Measurements from ENCODE around the gene DNAJA3. TPM values are rescaled to one million over a fixed set of nuclear protein-coding genes. Genes with fewer than 3 reads are reported as not detected.

The DNAJA3 gene
- total RNA-seq, 1 experiment from 2014 or later = 56.2 TPM

DNA sequence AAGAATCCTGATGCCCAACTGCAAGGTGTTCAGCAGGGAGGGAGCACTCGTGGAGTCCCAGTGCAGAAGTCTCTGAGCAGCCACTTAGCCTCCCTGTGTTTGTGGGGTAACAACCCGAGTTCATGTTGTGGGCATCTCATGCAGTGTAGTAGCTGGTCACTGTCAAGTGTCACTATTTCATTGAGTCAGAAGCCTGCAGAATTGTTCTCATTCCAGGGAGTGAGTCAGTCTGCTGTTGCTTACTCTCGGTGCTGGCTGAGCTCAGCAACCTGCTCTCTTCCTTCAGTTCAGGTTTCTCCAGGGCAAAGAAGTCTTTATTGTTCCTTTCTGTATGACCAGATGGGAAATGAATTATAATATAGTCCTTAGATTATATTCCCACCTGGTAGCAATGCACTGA lies 74.6 kb downstream of the DNAJA3 start:
- Mint-ChIP-seq H3K9me3 (no peaks in the 10 kb centered on the region), H3K27ac (no peak overlapping the region; a peak in 1 of 7 replicates), H3K4me1 (peaks cover 19 to 35% of the 10 kb centered on the region in 2 experiments), H3K4me3 (no peak overlapping the region), H3K36me3 (ENCODE audit: insufficient read depth in 1 of 3, low read depth in 3 of 3) (peaks cover 0 to 3% (median 0%) of the 10 kb centered on the region in 3 experiments; a peak in 2 of 7 replicates), H3K27me3 (ENCODE audit: low read depth) (no peaks in the 10 kb centered on the region)
- Histone ChIP-seq H3K27ac (ENCODE audit: insufficient read length, low read depth, low read length) (no peak overlapping the region), H3K23ac (ENCODE audit: insufficient read length, low read depth, low read length) (no peak overlapping the region), H4K91ac (ENCODE audit: insufficient read length, low read depth, low read length) (no peak overlapping the region), H3K4ac (ENCODE audit: low read depth, low read length) (no peak overlapping the region), H3K9me3 (ENCODE audit: control insufficient read depth, low read depth, low read length) (no peaks in the 10 kb centered on the region), H3K4me1 (ENCODE audit: insufficient read depth, low read length) (no peaks in the 10 kb centered on the region), H3K9ac (ENCODE audit: extremely low read depth, insufficient read length, low read length) (no peak overlapping the region), H3K27me3 (ENCODE audit: insufficient read depth, low read length) (no peaks in the 10 kb centered on the region), H2AFZ (ENCODE audit: low read length) (no peak overlapping the region), H3K14ac (ENCODE audit: insufficient read depth, low read length) (no peak overlapping the region), H4K5ac (ENCODE audit: insufficient read length, low read depth, low read length) (no peak overlapping the region), H2BK12ac (ENCODE audit: insufficient read length, low read depth, low read length) (no peak overlapping the region), H4K8ac (replicated peaks; ENCODE audit: insufficient read length, low read depth, low read length) (no peak overlapping the region), H3K4me2 (ENCODE audit: insufficient read depth, insufficient read length, low read length) (no peak overlapping the region), H2BK120ac (ENCODE audit: low read depth, low read length, poor library complexity, severe bottlenecking) (no peak overlapping the region), H3K79me2 (ENCODE audit: insufficient read depth, low read length) (no peaks in the 10 kb centered on the region), H3T11ph (ENCODE audit: low read length) (no peak overlapping the region), H2BK15ac (ENCODE audit: low read depth, low read length) (no peak overlapping the region), H2AK5ac (ENCODE audit: insufficient read length, low read length) (no peak overlapping the region), H3K79me1 (ENCODE audit: insufficient read depth, low read depth, low read length, poor library complexity, severe bottlenecking) (no peaks in the 10 kb centered on the region), H4K20me1 (ENCODE audit: control insufficient read depth, insufficient read depth, insufficient read length) (no peaks in the 10 kb centered on the region), H3K18ac (ENCODE audit: insufficient read length, low read depth, low read length) (no peak overlapping the region), H3K56ac (ENCODE audit: insufficient read length, low read depth, low read length) (no peak overlapping the region), H2BK20ac (ENCODE audit: low read depth, low read length, poor library complexity, severe bottlenecking) (no peak overlapping the region), H2BK5ac (ENCODE audit: insufficient read length, low read length) (no peak overlapping the region), H3K23me2 (ENCODE audit: insufficient read length, low read depth, low read length, poor library complexity, severe bottlenecking) (no peaks in the 10 kb centered on the region)
- no peak for DNase-seq
- TF ChIP-seq, protein P1, sequence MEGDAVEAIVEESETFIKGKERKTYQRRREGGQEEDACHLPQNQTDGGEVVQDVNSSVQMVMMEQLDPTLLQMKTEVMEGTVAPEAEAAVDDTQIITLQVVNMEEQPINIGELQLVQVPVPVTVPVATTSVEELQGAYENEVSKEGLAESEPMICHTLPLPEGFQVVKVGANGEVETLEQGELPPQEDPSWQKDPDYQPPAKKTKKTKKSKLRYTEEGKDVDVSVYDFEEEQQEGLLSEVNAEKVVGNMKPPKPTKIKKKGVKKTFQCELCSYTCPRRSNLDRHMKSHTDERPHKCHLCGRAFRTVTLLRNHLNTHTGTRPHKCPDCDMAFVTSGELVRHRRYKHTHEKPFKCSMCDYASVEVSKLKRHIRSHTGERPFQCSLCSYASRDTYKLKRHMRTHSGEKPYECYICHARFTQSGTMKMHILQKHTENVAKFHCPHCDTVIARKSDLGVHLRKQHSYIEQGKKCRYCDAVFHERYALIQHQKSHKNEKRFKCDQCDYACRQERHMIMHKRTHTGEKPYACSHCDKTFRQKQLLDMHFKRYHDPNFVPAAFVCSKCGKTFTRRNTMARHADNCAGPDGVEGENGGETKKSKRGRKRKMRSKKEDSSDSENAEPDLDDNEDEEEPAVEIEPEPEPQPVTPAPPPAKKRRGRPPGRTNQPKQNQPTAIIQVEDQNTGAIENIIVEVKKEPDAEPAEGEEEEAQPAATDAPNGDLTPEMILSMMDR (conservative IDR thresholded peaks at IDR 0.05) = no peak
- WGBS (ENCODE audit: extremely low coverage, insufficient read length, low lambda C conversion rate) = no CpG with 5 or more reads among the region's 3 CpGs

Data from H9 (cell line).